GM12892 (cell line): Measurements from ENCODE around the gene TPPP.
"Not testable (repeated sequence)": the region's sequence is repeated elsewhere in the genome, so short reads cannot be mapped to it uniquely, and the experiment has no call there.

Experiments
- POLR2A ChIP-seq: IDR thresholded peaks from 2 replicates; pipeline ENCODE4 v1.6.1; 2011; ENCODE audit warnings: low read depth, low read length, control low read depth
- POLR2AphosphoS5 ChIP-seq: IDR thresholded peaks from 2 replicates; pipeline ENCODE4 v1.6.1; 2011; ENCODE audit warnings: low read depth, low read length, control low read depth

DNA sequence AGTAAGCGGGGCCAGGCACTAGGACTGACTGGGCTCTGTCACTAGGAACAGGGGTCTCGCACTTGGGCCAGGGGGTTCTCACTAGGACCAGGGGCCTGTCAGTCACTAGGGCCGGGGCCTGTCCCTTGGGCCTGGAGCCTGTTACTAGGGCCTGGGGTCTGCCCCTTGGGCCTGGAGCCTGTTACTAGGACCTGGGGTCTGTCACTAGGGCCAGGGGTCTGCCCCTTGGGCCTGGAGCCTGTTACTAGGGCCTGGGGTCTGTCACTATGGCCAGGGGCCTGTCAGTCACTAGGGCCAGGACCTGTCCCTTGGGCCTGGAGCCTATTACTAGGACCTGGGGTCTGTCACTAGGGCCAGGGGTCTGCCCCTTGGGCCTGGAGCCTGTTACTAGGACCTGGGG is 10.9 kb downstream of the TPPP start:
- not testable (repeated sequence) for TF ChIP-seq POLR2A, POLR2AphosphoS5
